ENCODE data around the gene ANO2.

The ANO2 gene

DNA sequence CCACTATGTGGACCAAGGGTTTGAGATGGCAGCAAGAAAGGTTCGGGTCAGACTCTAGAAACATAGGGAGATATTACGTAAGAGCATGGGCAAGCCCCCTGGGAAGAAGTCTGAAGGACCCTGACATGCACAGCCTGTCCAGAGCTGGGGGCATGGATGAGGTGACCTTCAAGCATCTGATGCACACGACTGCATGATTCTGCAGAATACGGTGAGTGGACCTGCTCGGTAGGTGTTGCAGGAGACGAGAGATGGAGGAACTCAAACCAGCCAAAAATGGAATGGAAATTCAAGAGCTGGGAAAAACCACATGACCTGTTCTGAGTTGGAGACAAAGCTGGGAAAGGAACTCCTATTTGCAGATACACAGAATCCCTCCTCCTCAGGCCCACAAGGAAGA lies 43.6 kb downstream of the ANO2 start:
- TF ChIP-seq GATA2 (IDR thresholded peaks at IDR 0.05; ENCODE audit: low read depth, low read length), result no peak

DNA sequence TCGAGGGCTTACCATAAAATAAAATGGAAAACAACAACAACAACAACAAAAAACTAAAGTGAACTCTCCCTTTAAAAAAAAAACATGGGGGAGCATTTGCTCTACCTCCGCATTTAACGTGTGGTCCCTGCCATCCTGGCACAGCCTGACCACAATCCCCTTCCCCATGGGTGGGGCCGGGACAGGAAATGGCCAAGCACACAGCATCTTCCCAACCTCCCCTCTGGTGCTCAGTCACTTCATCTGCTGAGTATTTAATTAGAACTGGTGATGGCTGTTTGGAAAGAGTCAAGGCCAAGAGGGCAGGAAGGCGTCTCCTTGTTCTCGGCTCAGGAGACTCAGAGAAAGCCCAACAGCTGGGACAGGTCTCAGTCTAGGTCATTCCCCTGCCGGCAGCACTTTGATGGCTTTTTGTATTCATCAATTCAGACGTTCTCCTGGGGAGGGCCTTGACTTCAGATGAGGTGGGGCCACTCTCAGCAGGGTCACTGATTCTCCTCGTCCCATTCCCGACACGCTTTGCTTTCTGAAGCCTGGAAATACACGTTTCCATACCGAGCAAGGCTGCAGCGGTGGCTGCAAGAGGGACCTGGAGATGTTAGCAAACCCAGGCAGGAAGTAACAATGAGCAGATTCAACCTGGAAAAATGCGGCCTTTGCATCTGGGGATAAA lies 44.4 kb downstream of the ANO2 start:
- no peak for TF ChIP-seq GATA2 (IDR thresholded peaks at IDR 0.05; ENCODE audit: low read depth, low read length)
- TF ChIP-seq GATA3 (IDR thresholded peaks at IDR 0.05; ENCODE audit: low read depth, low read length), result no peak

DNA sequence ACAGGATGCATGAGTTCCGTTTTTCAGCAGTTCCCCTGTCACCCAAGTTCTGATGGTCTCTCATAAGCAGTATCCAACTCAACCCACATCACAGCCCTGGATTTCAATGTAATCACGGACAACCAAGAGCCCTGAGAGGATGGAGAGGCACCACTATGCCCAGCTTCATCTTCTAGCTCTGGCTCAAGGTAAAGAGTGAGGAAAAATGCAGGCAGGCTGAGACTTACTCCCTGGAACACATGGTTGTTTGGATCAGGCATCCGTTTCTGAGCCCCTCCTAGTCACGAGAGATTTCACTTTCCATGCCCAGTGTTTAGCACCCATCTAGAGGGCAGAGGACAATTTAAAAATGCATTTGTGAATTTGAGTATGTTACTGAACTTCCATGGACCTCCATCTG lies 45.0 kb downstream of the ANO2 start:
- TF ChIP-seq GATA2 (IDR thresholded peaks at IDR 0.05; ENCODE audit: low read depth, low read length), result no peak
- no peak for TF ChIP-seq GATA3 (IDR thresholded peaks at IDR 0.05; ENCODE audit: low read depth, low read length)

DNA sequence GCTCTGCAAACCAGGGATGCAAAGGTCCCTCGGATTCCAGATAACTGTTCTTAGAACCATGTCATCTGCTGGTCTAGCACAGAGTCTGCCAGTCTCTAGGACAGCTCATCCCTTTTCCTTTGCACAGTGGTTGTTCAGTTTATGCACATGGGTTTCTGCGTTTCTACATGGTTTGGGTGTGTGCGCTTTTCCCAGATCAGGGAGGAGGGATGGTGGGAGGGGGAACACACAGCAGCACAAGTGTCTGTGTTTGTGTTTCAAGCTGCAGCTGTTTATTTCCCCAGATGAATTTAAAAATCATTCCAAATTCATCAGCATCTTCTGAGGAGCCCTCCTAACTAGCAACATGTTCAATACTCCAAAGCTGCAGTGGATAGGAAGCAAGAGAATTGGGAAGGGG lies 45.4 kb downstream of the ANO2 start:
- TF ChIP-seq GATA3 (IDR thresholded peaks at IDR 0.05; ENCODE audit: low read depth, low read length), result no peak
- TF ChIP-seq GATA2 (IDR thresholded peaks at IDR 0.05; ENCODE audit: low read depth, low read length), result no peak

DNA sequence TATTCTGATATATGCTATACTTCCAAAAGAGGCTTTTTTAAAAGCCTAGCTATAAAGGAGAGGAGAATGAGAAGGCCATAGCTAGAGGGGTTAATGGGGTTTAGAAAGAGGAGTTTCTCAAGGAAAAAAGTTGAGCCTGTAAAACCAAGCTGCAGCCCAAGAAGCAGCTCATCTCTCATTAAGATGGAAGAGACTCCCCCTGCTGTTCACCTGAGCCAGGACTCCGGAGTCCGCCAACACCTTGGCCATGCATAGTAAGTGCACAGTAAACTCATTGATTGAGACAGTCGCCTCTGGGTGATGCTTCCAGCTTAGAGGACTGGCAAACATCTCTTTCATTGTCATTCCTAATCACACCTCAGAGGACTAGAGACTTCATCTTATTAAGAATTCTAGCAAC lies 46.2 kb downstream of the ANO2 start:
- TF ChIP-seq GATA2 (IDR thresholded peaks at IDR 0.05; ENCODE audit: low read depth, low read length) (no peak), GATA3 (IDR thresholded peaks at IDR 0.05; ENCODE audit: low read depth, low read length) (no peak)

DNA sequence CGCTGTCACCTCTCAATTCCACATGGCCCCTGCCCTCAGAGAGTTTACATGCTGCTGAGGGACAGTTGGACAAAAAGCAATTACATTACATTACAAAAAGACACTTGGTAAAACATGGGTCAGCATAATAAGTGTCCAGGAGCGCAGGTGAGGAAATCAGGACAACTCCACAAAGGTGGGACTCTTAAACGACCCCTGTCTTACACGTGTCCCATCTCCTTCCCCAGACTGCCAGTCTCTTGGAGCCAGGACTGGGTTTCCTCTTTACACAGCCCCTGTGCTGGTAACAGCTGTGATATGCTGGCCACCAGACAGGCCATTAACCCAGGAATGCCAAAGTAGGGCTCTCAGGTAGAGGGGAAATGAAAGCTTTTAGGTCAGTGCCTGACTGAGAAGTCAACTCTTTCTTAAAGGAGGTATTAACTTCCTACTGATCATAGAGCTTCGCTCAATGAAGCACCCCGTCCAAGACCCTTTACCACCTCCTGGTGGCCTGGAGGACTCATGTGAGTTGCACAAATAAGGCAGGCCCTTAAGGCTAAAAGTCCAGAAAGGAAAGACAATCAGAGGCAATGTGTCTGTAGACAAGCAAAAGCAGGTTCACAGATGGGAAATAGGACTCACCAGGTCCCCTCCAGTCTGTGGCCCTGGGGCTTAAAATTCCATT lies 55.5 kb downstream of the ANO2 start:
- TF ChIP-seq GATA3 (IDR thresholded peaks at IDR 0.05; ENCODE audit: low read depth, low read length) (no peak), GATA2 (IDR thresholded peaks at IDR 0.05; ENCODE audit: low read depth, low read length) (no peak)

DNA sequence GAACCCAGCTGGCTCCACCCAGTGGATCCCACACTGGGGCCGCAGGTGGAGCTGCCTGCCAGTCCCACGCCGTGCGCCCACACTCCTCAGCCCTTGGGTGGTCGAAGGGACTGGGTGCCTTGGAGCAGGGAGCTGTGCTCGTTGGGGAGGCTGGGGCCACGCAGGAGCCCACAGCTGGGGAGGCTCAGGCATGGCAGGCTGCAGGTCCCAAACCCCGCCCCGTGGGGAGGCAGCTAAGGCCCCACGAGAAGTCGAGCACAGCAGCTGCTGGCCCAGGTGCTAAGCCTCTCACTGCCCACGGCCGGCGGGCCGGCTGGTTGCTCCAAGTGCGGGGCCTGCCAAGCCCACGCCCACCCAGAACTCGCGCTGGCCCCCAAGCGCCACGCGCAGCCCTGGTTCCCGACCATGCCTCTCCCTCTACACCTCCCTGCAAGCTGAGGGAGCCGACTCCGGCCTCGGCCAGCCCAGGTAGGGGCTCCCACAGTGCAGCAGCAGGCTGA lies 56.2 kb downstream of the ANO2 start:
- TF ChIP-seq GATA3 (IDR thresholded peaks at IDR 0.05; ENCODE audit: low read depth, low read length) (no peak), GATA2 (IDR thresholded peaks at IDR 0.05; ENCODE audit: low read depth, low read length) (no peak)

DNA sequence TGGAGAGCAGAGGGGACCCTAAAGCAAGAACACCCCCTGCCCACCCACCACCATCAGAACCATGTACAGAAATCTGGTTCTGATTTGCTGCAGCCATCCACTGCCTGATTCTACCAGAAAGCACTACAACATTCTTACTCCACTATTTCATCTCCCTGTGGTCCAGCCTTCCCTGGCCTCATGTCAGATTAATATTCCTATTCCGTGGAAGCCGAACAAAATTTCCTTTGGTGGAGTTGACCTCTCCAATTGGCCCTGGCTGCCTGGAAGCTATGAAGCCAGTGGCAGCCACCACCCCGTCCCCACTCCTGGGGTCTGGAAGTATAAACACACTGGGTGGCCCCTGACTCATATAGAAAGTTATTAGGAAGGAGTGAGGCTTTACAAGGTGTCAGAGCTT lies 60.2 kb downstream of the ANO2 start:
- TF ChIP-seq GATA3 (IDR thresholded peaks at IDR 0.05; ENCODE audit: low read depth, low read length), result no peak
- no peak for TF ChIP-seq GATA2 (IDR thresholded peaks at IDR 0.05; ENCODE audit: low read depth, low read length)

DNA sequence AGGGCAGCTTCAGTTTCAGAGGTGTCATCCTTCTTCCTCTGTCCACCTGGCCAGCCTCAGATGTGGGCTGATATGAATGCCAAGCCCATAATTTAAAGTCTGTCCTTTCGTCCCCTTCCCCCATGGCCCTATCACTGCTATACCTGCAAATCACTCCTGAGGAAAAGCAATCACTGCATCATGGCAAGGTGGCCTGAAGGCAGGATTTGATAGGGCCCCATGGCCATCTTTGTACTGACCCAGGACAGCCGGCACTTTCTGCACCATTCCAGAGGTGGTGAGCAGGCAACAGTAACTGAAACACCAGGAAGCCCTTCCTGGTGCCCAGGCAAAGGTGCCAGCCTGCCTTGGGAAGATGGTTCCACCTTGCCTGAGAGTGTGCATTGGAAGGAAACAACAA lies 60.8 kb downstream of the ANO2 start:
- TF ChIP-seq GATA3 (IDR thresholded peaks at IDR 0.05; ENCODE audit: low read depth, low read length), result no peak
- TF ChIP-seq GATA2 (IDR thresholded peaks at IDR 0.05; ENCODE audit: low read depth, low read length), result no peak

DNA sequence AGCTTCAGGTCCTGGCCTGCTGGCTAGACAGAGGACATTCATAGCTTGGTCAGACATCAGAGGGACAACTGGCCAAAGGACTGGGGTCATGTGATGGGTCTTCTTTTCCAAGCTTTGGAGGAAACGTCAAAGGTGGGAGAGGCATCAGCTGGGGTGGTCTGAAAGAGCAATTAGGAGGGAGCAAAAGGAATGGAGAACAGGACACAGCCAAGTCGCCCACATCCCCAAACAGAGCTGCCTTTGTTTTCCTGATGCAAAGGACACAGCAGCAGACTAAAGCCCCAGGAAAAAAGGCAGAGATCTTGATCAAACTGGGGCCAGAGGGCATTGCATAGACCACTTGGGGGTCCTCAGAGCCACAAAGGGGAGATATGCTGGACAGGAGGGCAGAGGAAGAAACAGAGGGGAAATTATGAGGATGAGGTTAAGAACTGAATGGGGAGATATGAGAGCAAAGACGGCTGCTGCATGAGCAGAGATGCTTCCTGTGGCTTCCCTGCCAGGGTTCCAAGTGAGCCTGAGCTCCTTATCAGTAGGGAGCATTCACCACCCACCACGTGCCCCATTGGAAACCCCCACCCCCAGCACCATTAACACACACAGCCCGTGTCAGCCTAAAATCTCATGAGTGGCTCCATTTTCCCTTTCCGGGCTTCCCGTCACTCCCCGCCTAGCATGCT lies 62.4 kb downstream of the ANO2 start:
- TF ChIP-seq GATA3 (IDR thresholded peaks at IDR 0.05; ENCODE audit: low read depth, low read length) (no peak), GATA2 (IDR thresholded peaks at IDR 0.05; ENCODE audit: low read depth, low read length) (no peak)

DNA sequence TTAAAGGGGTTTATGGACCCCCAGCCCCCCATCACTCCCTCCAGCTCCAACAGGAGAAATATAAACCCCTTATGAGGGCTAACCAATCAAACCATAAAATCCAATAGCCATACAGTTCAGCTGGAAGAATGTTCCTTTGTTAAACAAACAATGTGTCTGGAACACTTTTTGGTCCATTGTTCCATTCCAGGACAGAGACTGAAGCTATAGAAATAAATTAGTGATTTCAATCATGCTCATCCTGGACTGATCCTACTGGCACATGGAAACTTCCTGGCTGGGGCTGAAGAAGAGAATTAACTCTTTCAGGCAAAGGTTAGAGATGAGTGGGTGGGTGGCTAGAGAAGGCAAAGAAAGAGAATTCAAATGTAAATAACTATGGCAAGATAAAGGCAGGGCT lies 63.4 kb downstream of the ANO2 start:
- TF ChIP-seq GATA3 (IDR thresholded peaks at IDR 0.05; ENCODE audit: low read depth, low read length) (no peak), GATA2 (IDR thresholded peaks at IDR 0.05; ENCODE audit: low read depth, low read length) (no peak)

DNA sequence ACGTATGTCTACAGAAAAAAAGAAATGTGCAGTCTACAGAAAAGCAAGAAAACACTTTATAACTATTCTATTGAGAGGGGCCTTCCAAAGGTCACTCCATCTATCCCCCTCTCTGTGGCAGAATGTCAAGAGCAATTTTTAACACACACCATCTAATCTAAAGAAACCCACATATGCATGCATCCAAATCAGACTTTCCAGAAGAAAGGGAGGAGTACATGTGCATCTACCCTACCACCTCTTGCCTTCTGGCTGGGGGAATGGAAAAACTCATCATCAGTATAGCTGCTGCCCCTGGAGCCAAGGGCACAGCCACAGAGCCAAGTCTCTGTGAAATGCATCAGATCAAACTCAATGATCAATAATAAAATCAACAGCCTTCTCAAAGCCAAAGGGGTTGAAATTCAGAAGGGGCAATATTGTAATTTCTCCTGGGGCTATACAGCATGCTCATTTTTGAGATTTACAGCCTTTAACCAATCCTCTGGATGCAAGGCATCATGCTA lies 63.9 kb downstream of the ANO2 start:
- TF ChIP-seq GATA3 (IDR thresholded peaks at IDR 0.05; ENCODE audit: low read depth, low read length) (no peak), GATA2 (IDR thresholded peaks at IDR 0.05; ENCODE audit: low read depth, low read length) (no peak)

DNA sequence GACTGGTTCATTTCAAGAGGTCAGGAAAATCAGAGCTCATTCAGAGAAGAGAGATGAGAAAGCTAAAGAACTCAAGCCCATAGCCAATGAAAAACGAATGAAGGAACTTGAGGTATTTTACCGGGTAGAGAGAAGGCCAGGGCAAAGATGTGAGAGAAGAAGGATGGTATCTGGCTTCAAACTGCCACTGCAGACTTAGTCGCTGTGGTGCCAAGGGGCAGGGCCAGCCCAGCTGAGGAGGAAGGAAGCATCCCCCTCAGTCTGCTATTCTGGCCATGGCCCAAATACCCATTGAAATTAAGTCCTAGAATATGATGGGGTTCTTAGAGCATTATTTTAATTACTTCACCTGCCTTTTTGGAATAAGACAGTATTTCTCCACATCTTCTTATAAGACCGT lies 69.2 kb downstream of the ANO2 start:
- TF ChIP-seq GATA3 (IDR thresholded peaks at IDR 0.05; ENCODE audit: low read depth, low read length), result no peak
- TF ChIP-seq GATA2 (IDR thresholded peaks at IDR 0.05; ENCODE audit: low read depth, low read length), result no peak

DNA sequence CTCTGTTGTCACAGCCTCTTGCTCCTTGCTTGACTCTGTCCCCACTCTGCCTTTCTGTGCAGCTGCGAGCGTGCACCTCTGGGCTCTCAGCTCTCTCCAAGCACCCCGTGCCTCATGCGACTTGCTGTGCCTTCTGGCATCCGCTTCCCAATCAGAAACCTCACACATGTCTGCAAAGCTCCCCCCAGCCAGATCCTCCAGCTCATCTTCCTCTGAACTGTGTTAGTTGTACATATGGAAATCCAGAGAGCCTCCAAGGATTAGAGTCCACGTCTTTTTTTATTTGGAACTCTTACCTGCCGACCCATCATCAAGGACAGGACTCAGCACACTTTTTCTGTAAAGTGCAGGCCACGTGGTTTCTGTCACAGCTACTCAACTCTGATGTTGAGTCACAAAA lies 70.5 kb downstream of the ANO2 start:
- no peak for TF ChIP-seq GATA2 (IDR thresholded peaks at IDR 0.05; ENCODE audit: low read depth, low read length)
- no peak for TF ChIP-seq GATA3 (IDR thresholded peaks at IDR 0.05; ENCODE audit: low read depth, low read length)
